HG02884 (cell line): Measurements from ENCODE around the gene PIAS3.
A peak's percentile ranks its signal among the peaks of the same experiment; 100 is the strongest.
"Not testable (repeated sequence)": the region's sequence is repeated elsewhere in the genome, so short reads cannot be mapped to it uniquely, and the experiment has no call there.

Source experiments
- ATAC-seq: cut with Tn5 transposase; IDR thresholded peaks from one replicate; pipeline ENCODE4 v1.9.1; 2021; ENCODE audit warnings: mild to moderate bottlenecking, moderate library complexity; ENCODE audit not compliant: unreplicated experiment

Gene PIAS3

GRCh38 chr1:145826030-145826429, 32.9 kb downstream of the PIAS3 start:
- ATAC-seq, result no peak

DNA sequence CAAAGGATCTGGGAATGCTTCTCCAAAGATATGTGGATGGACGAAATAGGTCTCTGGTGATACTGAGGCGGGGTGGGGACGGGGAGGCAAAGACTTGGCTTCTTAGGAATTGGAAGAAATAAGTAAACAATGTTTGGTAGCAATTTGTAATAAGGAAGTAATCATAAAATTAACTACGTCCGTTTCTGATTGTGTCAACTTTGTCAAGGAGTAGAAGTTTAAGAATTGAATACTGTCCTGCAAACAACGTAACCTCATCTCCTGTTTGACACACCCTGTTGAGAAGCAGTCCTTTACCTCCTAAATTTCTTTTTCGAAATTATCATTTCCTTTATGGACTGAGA, 34.4 kb downstream of the PIAS3 start:
- ATAC-seq, result no peak

GRCh38 chr1:145823565-145824498, 35.0 kb downstream of the PIAS3 start, which contains the start of the genes POLR3C and RNF115:
POLR3C (plus strand) TSS chr1:145824200; CDS start chr1:145825777, 1,577 bp downstream.
RNF115 (minus strand) TSS chr1:145824095; CDS start chr1:145823873, 222 bp downstream.
- ATAC-seq, result peak; percentile 82

- not testable (repeated sequence) for ATAC-seq
Observed at GRCh38 chr1:145822779-145823331, 36.0 kb downstream of the PIAS3 start.

GRCh38 chr1:145818095-145818494, 40.8 kb downstream of the PIAS3 start:
- ATAC-seq, result not testable (repeated sequence)

DNA sequence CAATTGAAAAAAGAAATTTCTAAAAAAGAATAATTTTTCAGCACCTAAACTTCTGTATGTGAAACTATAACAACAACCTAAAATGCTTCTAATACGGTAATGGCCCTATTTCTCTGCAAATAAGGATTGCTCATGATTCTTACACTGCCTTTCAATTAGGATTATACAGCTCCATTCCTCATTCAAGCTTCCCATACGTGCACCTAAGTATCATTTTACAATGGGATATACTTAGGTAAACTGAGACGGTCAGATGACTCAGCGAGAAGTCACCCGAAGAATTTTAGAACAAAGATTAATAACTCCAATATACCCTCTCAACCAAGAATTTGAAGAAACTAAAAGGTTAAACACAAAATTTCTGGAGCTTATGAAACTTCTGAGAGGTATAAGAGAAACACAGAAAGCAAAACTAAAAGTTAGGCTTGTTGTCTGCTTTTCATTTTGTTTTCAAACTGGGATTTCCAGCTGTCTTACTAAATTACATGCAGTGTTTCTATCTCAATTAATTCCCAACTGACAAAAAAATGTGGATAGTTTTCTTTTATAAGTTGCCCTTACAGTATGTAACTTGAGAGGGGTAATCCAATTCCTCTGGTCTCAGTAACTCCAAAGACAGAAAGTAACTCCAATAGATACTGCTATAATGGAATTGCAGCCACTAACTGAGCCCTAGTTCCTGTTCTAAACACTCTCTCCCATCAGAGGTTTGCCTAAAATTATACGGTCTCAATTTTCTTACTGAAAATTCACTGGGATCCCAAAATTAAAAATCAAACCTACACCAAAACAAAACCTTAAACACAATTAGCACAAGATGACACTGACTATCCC, 45.7 kb downstream of the PIAS3 start:
- ATAC-seq, result not testable (repeated sequence)

DNA sequence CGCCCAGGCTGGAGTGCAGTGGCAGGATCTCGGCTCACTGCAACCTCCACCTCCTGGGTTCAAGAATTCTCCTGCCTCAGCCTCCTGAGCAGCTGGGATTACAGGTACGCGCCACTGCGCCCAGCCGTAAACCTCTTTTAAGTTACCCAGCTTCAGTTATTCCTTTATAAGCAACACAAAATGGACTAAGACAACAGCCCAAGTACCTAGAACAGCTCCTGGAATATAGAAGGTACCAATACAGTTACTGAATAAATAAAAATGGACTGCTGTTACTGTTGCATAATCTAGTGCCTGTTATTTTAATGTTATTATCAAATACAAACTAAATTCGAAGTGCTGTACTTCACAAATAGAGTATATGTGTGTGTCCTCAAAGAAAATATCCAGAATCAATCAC, 52.0 kb downstream of the PIAS3 start:
- no peak for ATAC-seq

DNA sequence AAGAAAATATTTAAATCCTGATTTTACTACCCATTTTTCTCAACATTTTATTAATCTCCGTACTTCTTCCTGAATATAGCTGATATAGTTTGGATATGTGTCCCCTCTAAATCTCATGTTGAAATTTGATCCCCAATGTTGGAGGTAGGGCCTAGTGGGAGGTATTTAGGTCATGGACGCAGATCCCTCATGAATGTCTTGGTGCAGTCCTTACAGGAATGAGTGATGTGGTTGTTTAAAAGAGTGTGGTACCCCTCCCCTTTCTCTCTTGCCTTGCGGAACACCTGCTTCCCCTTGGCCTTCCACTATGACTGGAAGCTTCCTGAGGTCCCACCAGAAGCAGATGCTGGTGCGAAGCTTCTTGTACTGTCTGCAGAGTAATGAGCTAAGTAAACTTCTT, 52.5 kb downstream of the PIAS3 start:
- no peak for ATAC-seq

DNA sequence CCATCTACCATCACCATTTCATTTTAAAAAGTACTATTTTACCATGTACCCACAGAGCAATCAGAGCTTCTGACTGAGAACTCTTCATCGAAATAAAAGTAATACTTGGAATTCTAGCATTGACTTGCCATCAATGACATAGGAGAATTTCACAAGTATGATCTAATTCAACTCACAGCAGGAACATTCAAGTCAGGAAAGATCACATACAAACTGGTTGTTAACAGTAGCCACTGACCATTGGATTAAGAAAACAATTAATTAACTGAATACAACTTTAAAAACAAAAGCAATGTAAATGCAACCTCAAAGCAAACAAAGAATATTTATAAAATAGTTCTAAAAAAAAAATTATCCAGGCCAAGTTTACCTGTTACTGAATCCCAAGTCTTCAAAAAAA, 53.8 kb downstream of the PIAS3 start:
- ATAC-seq, result no peak

DNA sequence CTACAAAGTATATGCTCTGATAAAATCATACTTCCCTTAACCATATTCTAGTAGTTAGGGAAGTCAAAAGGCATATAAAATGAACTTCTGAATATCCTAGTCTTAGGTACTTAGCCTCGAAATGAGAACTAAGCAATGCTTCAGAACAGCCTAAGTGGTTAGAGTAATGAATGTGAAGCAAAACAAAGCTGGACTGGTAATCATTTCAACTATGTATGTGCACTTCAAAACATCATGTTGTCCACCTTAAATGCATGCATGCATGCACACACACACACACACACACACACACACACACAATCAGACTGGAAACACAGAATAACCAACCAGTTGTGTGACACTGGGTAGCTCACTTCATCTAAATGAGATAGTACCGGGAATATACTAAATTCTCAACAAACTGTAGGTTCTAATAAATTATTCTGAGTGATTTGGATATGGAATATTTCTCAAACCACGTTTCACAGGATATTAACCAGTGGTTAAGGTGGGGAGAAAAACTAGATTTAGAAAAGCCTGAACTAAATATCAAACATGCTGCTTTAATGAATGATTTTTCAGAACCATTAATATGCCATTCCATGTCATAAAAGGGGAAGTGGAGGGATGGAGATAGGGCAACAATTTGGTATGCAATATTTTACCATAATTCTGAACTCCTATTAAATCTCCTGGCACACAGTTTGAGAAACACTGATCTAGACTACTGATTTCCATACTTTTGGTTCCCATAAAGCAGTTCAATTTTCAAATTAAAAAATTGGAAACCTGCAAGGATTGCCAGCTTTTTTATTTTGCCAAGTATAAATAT, 54.4 kb downstream of the PIAS3 start:
- no peak for ATAC-seq

- no peak for ATAC-seq
Observed at GRCh38 chr1:145799806-145800205, 59.1 kb downstream of the PIAS3 start.
